BE2C (cell line): ENCODE data around the gene BRD8.
A peak's percentile ranks its signal among the peaks of the same experiment; 100 is the strongest.

Experiments used
- DNase-seq: peaks from one replicate; pipeline ENCODE4 v3.0.0-alpha.2; 2020
- H3K27me3 ChIP-seq: fragments of 250-450 bp; sonication (Bioruptor Pico); 2 replicates; pipeline ENCODE4 v1.5.1; 2020; ENCODE audit warnings: mild to moderate bottlenecking
- H3K36me3 ChIP-seq: fragments of 250-450 bp; sonication (Bioruptor Pico); 2 replicates; pipeline ENCODE4 v1.5.1; 2020; ENCODE audit warnings: mild to moderate bottlenecking
- H3K4me1 ChIP-seq: fragments of 250-450 bp; sonication (Bioruptor Pico); 2 replicates; pipeline ENCODE4 v1.5.1; 2020
- H3K4me3 ChIP-seq: 2 replicates; pipeline ENCODE4 v1.5.1; 2011; ENCODE audit warnings: low read depth, low read length
- H3K9me3 ChIP-seq: fragments of 250-450 bp; sonication (Bioruptor Pico); 2 replicates; pipeline ENCODE4 v1.5.1; 2020
- CTCF ChIP-seq: IDR thresholded peaks from 2 replicates; pipeline ENCODE4 v1.5.1; 2012; ENCODE audit warnings: mild to moderate bottlenecking, low read depth, low read length

Gene BRD8

GRCh38 chr5:138186002-138186447 lies 7.6 kb upstream of the BRD8 start:
- no peaks in the 10 kb centered on the region for H3K4me1 ChIP-seq
- no peak for DNase-seq
- H3K9me3 ChIP-seq: no peaks in the 10 kb centered on the region
- peaks cover 96% of the 10 kb centered on the region for H3K36me3 ChIP-seq
- no peak overlapping the region for H3K4me3 ChIP-seq
- H3K27me3 ChIP-seq: no peaks in the 10 kb centered on the region
- TF ChIP-seq CTCF: no peak

GRCh38 chr5:138182808-138183207 lies 4.4 kb upstream of the BRD8 start:
- Histone ChIP-seq H3K9me3 (no peaks in the 10 kb centered on the region), H3K36me3 (peaks cover 76% of the 10 kb centered on the region), H3K4me3 (no peak overlapping the region), H3K4me1 (no peaks in the 10 kb centered on the region), H3K27me3 (no peaks in the 10 kb centered on the region)
- no peak for TF ChIP-seq CTCF
- no peak for DNase-seq

GRCh38 chr5:138180841-138181240 lies 2.4 kb upstream of the BRD8 start:
- no peak for DNase-seq
- no peaks in the 10 kb centered on the region for H3K27me3 ChIP-seq
- TF ChIP-seq CTCF: no peak

GRCh38 chr5:138180183-138180782 lies 1.9 kb upstream of the BRD8 start:
- H3K27me3 ChIP-seq: no peaks in the 10 kb centered on the region
- H3K9me3 ChIP-seq: no peaks in the 10 kb centered on the region
- TF ChIP-seq CTCF: peak; percentile 77
- peaks cover 55% of the 10 kb centered on the region for H3K36me3 ChIP-seq
- peak; percentile 24 for DNase-seq
- no peaks in the 10 kb centered on the region for H3K4me1 ChIP-seq
- H3K4me3 ChIP-seq: peak overlapping the region; percentile 87

More at GRCh38 chr5:138180841-138181240, 2.4 kb upstream of the BRD8 start:
- Histone ChIP-seq H3K4me3 (no peak overlapping the region), H3K36me3 (peaks cover 60% of the 10 kb centered on the region), H3K4me1 (no peaks in the 10 kb centered on the region), H3K9me3 (no peaks in the 10 kb centered on the region)

GRCh38 chr5:138179277-138179857 lies 937 bp upstream of the BRD8 start:
- peak; percentile 13 for DNase-seq

More at GRCh38 chr5:138179277-138179857, 937 bp upstream of the BRD8 start:
- Histone ChIP-seq H3K4me3 (peak overlapping the region; percentile 87), H3K4me1 (no peaks in the 10 kb centered on the region), H3K27me3 (no peaks in the 10 kb centered on the region), H3K9me3 (no peaks in the 10 kb centered on the region), H3K36me3 (peaks cover 51% of the 10 kb centered on the region)
- TF ChIP-seq CTCF: no peak
